Testis (tissue), 3 donors: Measurements from ENCODE around the gene ARHGAP22. TPM values are rescaled to one million over a fixed set of nuclear protein-coding genes. Genes with fewer than 3 reads are reported as not detected.
A peak's percentile ranks its signal among the peaks of the same experiment; 100 is the strongest.

Experiments used
- DNase-seq: peaks from one replicate; pipeline ENCODE4 v3.0.0-alpha.2; 2019
- H3K27ac ChIP-seq, 2 donors: fragments of 200-600 bp; sonication (generic); one replicate each; pipeline ENCODE4 v1.5.1; 2019
- H3K27me3 ChIP-seq: fragments of 200-600 bp; sonication (generic); one replicate; pipeline ENCODE4 v1.5.1; 2019
- H3K36me3 ChIP-seq: fragments of 200-600 bp; sonication (generic); one replicate; pipeline ENCODE4 v1.5.1; 2017; ENCODE audit warnings: low read depth; ENCODE audit errors: missing control alignments
- H3K4me1 ChIP-seq: fragments of 200-600 bp; sonication (generic); one replicate; pipeline ENCODE4 v1.5.1; 2019
- H3K4me3 ChIP-seq, 2 donors: fragments of 200-600 bp; sonication (generic); one replicate each; pipeline ENCODE4 v1.5.1; 2017 to 2019
- H3K9me3 ChIP-seq: fragments of 200-600 bp; sonication (generic); one replicate; pipeline ENCODE4 v1.5.1; 2017
- POLR2A ChIP-seq: fragments of 450-650 bp; IDR thresholded peaks from one replicate; pipeline ENCODE4 v1.6.1; 2017; ENCODE audit warnings: antibody characterized with exemption, mild to moderate bottlenecking, moderate library complexity
- WGBS, 2 donors: methylation state at CpG; one replicate each; pipeline ENCODE4 v1.1.5; 2018; 5-methylcytosine and 5-hydroxymethylcytosine counted together
- intact Hi-C: fragments of 100-400 bp; cut with DNase I; formaldehyde crosslinking; loops from one replicate; pipeline ENCODE4 v1.15.1; 2023; ENCODE audit warnings: low total_unique reads
- polyA plus RNA-seq: library from polyadenylated mRNA; stranded (reverse); fragments of 350-450 nt; fragmentation: Illumina TruSeq; extraction: RNeasy Lipid Tissue Mini Kit (QIAGEN cat#74804); gene quantifications from one replicate; pipeline ENCODE4 v1.2.3, GENCODE V29; 2014; ENCODE audit warnings: low read depth, low replicate concordance; ENCODE audit not compliant: insufficient read depth
- total RNA-seq, 2 donors: library from RNA; depleted of rRNA; stranded (reverse); fragments of >200 nt; gene quantifications; one replicate each; pipeline ENCODE4 v1.2.3, GENCODE V29; 2016
- TF ChIP-seq, protein P1 (sequence below), 3 experiments: fragments of 450-650 bp in 2 of 3; fragments of 200-600 bp in 1 of 3; sonication (generic) in 1 of 3; IDR thresholded peaks; one replicate each; pipeline ENCODE4 v1.5.1; 2016 to 2019; ENCODE audit warnings: antibody characterized with exemption in 3 of 3, mild to moderate bottlenecking in 2 of 3, moderate library complexity in 1 of 3

Gene ARHGAP22
- total and polyA plus RNA-seq, 3 donors from 2014 or later = 6.2 to 11.9 (median 8.8) TPM

DNA sequence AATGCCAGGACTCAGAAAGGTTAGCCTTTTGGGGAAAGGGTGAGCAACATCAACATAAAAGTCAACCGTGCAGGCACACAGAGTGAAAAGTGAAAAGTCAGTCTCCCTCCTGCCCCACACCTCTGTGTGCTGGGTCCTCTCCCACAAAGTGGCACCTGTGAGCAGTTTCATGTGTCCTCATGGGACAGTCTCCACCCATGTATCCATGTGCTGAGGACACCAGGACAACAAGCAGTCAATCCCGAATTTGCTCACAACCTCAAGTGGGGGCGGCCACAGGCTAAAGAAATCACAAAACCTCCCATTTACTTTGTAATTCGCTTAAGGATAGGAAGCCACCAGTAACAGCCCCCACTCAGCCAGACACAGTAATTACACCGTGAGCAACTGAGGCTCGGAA is 97.4 kb downstream of the ARHGAP22 start:
- DNase-seq = no peak
- H3K27me3 ChIP-seq = no peaks in the 10 kb centered on the region
- H3K4me1 ChIP-seq = no peaks in the 10 kb centered on the region
- no peaks in the 10 kb centered on the region for H3K36me3 ChIP-seq
- 83 to 84% methylated on average over 6 of the region's 6 CpGs for WGBS, 2 donors
- H3K9me3 ChIP-seq = no peaks in the 10 kb centered on the region
- no peak overlapping the region for H3K27ac ChIP-seq
- no peak overlapping the region for H3K4me3 ChIP-seq
- TF ChIP-seq, protein P1, sequence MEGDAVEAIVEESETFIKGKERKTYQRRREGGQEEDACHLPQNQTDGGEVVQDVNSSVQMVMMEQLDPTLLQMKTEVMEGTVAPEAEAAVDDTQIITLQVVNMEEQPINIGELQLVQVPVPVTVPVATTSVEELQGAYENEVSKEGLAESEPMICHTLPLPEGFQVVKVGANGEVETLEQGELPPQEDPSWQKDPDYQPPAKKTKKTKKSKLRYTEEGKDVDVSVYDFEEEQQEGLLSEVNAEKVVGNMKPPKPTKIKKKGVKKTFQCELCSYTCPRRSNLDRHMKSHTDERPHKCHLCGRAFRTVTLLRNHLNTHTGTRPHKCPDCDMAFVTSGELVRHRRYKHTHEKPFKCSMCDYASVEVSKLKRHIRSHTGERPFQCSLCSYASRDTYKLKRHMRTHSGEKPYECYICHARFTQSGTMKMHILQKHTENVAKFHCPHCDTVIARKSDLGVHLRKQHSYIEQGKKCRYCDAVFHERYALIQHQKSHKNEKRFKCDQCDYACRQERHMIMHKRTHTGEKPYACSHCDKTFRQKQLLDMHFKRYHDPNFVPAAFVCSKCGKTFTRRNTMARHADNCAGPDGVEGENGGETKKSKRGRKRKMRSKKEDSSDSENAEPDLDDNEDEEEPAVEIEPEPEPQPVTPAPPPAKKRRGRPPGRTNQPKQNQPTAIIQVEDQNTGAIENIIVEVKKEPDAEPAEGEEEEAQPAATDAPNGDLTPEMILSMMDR (IDR thresholded peaks at IDR 0.05) = no peak
- no peak for TF ChIP-seq POLR2A
- intact Hi-C loops = no loop called here

DNA sequence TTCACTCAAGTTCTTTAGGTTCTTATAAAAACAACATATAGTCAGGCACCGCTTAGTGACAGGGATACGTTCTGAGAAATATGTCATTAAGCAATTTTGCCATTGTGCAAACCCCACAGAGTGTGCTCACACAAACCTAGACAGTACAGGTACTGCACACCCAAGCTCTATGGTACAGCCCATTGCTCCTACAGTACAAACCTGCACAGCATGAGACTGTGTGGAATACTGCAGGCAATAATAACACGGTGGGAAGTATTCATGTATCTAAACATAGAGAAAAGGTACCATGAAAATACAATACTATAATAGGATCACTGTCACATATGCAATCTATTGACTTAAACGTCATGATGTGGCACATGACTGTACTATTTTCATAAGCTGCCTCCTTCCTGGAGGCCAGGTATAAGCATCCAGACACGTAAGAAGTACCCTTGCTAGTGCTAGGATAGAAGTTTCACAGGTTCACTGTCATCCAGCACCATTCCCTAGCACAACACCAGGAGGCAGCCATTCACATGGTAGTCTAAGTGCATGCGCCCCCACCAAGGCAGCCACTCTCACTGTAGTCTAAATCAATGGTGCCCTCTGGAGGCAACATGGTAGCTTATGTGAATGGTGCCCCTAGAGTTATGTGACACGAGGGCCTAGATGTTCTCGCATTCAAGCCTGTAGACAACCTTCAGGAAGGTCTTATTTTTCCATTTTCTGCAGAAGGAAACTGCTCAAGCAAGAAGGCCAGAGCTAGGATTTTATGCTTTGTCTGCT is 98.5 kb downstream of the ARHGAP22 start:
- intact Hi-C loops = no loop called here
- H3K9me3 ChIP-seq = no peaks in the 10 kb centered on the region
- H3K27ac ChIP-seq = no peak overlapping the region
- no peaks in the 10 kb centered on the region for H3K27me3 ChIP-seq
- DNase-seq = peak; percentile 71
- no peak overlapping the region for H3K4me3 ChIP-seq
- TF ChIP-seq, protein P1 (IDR thresholded peaks at IDR 0.05) = peak in 2 of 3 experiments; percentile 20 to 22
- no peak for TF ChIP-seq POLR2A
- H3K36me3 ChIP-seq = no peaks in the 10 kb centered on the region
- H3K4me1 ChIP-seq = no peaks in the 10 kb centered on the region
- 81 to 90% methylated on average over 8 of the region's 8 CpGs for WGBS, 2 donors

DNA sequence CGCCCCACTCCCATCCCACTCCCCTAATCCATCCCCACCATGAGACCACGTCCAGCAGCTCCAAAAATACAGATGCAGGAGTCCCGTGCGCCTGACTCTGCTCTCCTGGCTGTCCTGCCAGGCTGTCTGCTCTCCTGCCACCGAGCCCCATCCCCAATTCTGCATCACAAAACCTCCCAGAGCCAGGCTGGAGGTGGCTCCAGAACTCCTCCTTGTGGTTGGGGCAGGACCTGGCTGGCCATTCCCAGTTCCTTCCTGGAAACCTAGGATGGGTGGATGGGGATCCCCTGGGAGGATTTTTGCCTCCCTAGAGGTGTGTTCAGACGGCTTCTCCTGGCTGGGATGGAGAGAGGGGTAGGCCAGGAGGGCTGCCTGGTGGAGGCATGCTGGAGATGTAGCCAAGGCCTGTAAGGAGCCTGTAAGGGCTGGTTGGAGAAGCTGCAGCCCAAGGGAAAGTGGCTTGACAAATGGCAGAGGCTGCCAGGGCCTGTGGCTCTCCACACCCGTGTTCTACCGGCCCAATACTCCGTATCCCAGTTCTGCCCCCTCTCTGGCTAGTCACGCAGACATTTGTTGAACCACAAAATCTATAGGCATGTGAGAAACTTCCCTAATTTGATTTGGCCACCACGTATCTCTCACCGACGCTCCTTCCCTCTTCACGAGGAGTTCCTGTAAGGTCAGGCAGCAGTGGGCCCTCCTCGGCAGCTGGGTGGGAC is 99.3 kb downstream of the ARHGAP22 start:
- DNase-seq = no peak
- no peaks in the 10 kb centered on the region for H3K36me3 ChIP-seq
- H3K4me1 ChIP-seq = no peaks in the 10 kb centered on the region
- WGBS, 2 donors = 88 to 93% methylated on average over 11 to 15 of the region's 15 CpGs
- no peaks in the 10 kb centered on the region for H3K27me3 ChIP-seq
- H3K27ac ChIP-seq = no peak overlapping the region
- no peak overlapping the region for H3K4me3 ChIP-seq
- intact Hi-C loops = no loop called here
- no peak for TF ChIP-seq POLR2A
- TF ChIP-seq, protein P1 (IDR thresholded peaks at IDR 0.05) = peak in 1 of 3 experiments; percentile 2
- H3K9me3 ChIP-seq = no peaks in the 10 kb centered on the region

DNA sequence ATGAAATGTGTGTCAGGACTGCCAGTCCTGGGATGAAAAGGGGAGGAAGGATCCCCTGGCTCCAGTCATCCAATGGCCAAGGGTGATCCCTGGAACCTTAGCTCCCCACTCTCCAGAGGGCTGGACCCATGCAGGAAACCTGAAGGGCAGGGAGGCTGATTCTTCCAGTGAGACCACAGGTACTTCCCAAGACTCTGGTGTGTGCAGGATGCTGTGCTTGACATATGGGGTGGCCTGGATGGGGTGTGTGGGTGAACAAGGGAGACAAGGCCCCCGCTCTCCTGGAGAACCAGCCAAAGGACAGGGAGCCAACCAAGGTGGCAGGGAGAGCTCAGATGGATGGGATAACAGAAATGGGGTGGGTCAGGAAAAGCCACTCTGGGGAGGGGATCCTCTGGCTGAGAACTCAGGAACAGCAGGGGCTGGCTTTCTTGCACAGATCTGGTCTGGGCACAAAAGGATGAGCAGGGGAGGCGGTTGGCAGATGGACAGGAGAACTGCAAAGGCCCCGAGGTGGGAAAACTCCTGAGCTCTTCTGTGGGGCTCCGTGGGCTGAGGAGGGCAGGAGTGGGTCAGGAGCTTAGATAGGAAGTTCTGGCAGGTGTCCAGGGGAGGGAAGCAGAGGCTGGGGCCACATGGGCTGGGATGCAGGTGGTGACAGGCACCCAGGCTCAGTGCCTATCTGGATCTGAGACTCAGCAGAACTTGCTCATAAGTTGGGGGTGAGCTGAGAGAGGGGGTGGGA is 100.6 kb downstream of the ARHGAP22 start:
- intact Hi-C loops = no loop called here
- Histone ChIP-seq H3K27ac (no peak overlapping the region), H3K4me3 (no peak overlapping the region), H3K36me3 (no peaks in the 10 kb centered on the region), H3K4me1 (no peaks in the 10 kb centered on the region), H3K27me3 (no peaks in the 10 kb centered on the region), H3K9me3 (no peaks in the 10 kb centered on the region)
- no peak for DNase-seq
- WGBS, 2 donors = 77 to 78% methylated on average over 4 of the region's 4 CpGs
- no peak for TF ChIP-seq POLR2A
